Tibial artery (tissue), 4 donors: ENCODE measurements around the gene CYFIP2.

Experiments
- DNase-seq, 2 donors: peaks; one replicate each; pipeline ENCODE4 v3.0.0-alpha.2; 2019
- H3K27ac ChIP-seq, 2 donors: fragments of 200-600 bp; sonication (generic) in 1 of 2; 1 replicate in 1 of 2; 2 replicates in 1 of 2; pipeline ENCODE4 v1.5.1; 2018 to 2019; ENCODE audit warnings: mild to moderate bottlenecking in 1 of 2
- H3K27me3 ChIP-seq, 2 donors: fragments of 200-600 bp; sonication (generic) in 1 of 2; one replicate each; pipeline versions ENCODE4 v1.5.1 to v1.6.0; 2016 to 2019
- H3K36me3 ChIP-seq, 3 donors: fragments of 200-600 bp; sonication (generic) in 2 of 3; one replicate each; pipeline ENCODE4 v1.5.1; 2016 to 2019; ENCODE audit warnings: mild to moderate bottlenecking in 2 of 3
- H3K4me1 ChIP-seq, 4 donors: fragments of 200-600 bp; sonication (generic) in 2 of 4; 1 replicate in 3 of 4; 2 replicates in 1 of 4; pipeline ENCODE4 v1.5.1; 2016 to 2019
- H3K4me3 ChIP-seq, 2 donors: fragments of 200-600 bp; sonication (generic) in 1 of 2; 1 replicate in 1 of 2; 2 replicates in 1 of 2; pipeline ENCODE4 v1.5.1; 2018 to 2019; ENCODE audit warnings: mild to moderate bottlenecking in 2 of 2
- H3K9me3 ChIP-seq, 3 donors: fragments of 200-600 bp; sonication (generic) in 1 of 3; one replicate each; pipeline ENCODE4 v1.5.1; 2016 to 2019
- CTCF ChIP-seq, 2 experiments: fragments of 200-600 bp in 1 of 2; fragments of 450-650 bp in 1 of 2; IDR thresholded peaks; one replicate each; pipeline ENCODE4 v1.5.1; 2017 to 2019; ENCODE audit warnings: antibody characterized with exemption in 2 of 2, mild to moderate bottlenecking in 1 of 2, moderate library complexity in 1 of 2
- intact Hi-C: fragments of 100-400 bp; cut with DNase I; formaldehyde crosslinking; loops from one replicate; pipeline ENCODE4 v1.15.0; 2023; ENCODE audit warnings: low total_unique reads

Gene CYFIP2

GRCh38 chr5:157263496-157264090 lies 2.3 kb upstream of the CYFIP2 start:
- peaks cover 0 to 14% (median 9%) of the 10 kb centered on the region in 4 donors for H3K4me1 ChIP-seq
- no peak overlapping the region for H3K27ac ChIP-seq
- H3K9me3 ChIP-seq = no peaks in the 10 kb centered on the region
- H3K4me3 ChIP-seq = no peak overlapping the region
- no peak for TF ChIP-seq CTCF (IDR thresholded peaks at IDR 0.05)
- H3K27me3 ChIP-seq = no peaks in the 10 kb centered on the region
- DNase-seq = no peak
- intact Hi-C loops = no loop called here
- H3K36me3 ChIP-seq = no peaks in the 10 kb centered on the region

DNA sequence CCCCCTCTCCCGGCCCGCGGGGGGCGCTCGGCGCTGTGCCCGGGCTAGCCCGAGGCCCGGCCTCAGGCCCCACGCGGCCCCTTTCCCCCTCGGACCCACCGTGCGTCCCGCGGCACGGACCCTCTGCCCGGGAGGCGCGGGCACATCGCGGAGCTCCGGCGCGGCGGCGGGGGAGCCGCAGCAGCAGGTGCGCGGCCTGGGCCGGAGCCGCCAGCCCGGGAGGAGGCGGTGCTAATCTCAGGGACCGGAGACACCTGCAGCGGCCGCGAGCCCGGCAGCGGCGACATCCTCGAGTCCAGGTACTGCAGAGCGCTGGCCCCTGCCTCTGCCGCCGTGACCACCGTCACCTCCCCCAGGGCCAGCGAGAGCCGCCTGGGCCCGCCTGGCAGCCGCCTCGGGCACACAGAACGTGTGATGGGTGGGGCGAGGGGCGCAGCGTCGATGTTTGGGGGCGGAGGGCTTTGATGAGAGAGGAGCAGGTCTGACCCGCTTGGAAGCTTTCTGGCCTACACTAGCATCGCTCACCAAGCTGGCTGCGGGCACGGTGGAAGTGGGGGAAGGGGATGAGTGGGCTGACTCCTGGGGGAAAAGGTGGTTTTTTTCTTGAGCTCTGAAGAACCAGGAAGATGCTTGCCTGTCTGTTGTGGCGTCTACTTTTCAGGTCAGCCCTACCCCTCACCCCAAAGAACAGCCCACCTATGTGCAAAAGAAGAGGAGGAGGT lies 524 bp downstream of the CYFIP2 start:
- no peaks in the 10 kb centered on the region for H3K9me3 ChIP-seq
- no peaks in the 10 kb centered on the region for H3K36me3 ChIP-seq
- H3K4me3 ChIP-seq = peak overlapping the region; percentile 75
- DNase-seq = no peak
- intact Hi-C loops = no loop called here
- peaks cover 0 to 14% (median 9%) of the 10 kb centered on the region in 4 donors for H3K4me1 ChIP-seq
- TF ChIP-seq CTCF (IDR thresholded peaks at IDR 0.05) = no peak
- no peaks in the 10 kb centered on the region for H3K27me3 ChIP-seq
- H3K27ac ChIP-seq = peak overlapping the region; percentile 14 to 31

DNA sequence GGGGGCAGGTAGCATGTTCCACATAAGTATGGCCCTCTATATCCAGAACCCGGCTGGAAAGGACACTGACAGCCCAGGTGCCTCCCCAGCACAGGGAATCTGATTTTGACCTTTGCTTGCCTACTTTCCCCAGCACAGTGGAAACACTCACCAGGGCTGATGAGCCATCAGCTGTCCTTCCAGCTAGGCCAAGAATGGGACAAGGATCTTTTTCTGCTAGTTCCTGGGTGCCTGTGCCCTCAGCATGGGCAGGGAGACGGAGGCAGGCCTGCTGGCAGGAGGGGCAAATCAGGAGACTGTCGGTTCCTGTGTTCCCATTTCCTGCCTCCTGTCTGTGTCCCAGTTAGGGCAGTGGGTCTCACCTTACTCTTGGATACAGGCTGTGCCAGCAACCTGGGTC lies 1.1 kb downstream of the CYFIP2 start:
- Histone ChIP-seq H3K4me3 (peak overlapping the region in 1 of 2 donors; percentile 75), H3K36me3 (no peaks in the 10 kb centered on the region), H3K27ac (no peak overlapping the region), H3K27me3 (no peaks in the 10 kb centered on the region), H3K9me3 (no peaks in the 10 kb centered on the region), H3K4me1 (peaks cover 0 to 14% (median 9%) of the 10 kb centered on the region in 4 donors)
- intact Hi-C loops = no loop called here
- no peak for TF ChIP-seq CTCF (IDR thresholded peaks at IDR 0.05)
- DNase-seq = no peak

DNA sequence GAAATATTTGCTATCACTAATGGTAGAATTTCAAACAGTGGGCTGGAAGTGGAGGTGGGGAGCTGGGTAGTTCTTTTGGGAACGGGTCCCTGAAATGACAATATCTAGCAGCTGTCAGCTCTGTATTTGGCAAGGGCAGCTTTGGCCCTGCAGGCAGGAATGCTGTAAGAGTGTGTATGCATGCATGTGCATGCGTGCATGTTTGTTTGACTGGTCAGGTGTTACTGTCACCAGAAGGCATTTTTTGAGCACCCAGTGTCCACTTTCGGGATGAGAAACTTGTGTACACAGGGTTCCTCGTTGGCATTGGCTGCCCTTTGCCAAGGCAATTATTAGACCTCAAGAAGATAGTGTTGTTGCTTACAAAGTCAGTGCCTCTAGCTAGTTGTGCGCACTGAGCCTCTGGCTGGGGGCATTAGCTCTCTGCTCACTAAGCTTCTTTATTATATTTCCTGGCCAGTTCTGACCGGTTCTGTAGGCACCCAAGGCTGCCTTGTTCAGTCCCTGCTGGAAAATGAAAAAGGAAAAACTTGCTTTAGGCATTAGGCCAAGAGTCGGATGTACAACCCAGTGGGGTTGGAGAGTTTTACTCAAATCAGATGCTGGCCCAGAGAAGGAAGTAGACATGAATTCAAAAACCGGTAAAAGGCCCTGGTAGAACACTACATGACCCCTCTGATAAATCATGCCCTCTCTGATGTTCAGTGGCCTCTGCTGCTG lies 2.0 kb downstream of the CYFIP2 start:
- peaks cover 0 to 14% (median 9%) of the 10 kb centered on the region in 4 donors for H3K4me1 ChIP-seq

DNA sequence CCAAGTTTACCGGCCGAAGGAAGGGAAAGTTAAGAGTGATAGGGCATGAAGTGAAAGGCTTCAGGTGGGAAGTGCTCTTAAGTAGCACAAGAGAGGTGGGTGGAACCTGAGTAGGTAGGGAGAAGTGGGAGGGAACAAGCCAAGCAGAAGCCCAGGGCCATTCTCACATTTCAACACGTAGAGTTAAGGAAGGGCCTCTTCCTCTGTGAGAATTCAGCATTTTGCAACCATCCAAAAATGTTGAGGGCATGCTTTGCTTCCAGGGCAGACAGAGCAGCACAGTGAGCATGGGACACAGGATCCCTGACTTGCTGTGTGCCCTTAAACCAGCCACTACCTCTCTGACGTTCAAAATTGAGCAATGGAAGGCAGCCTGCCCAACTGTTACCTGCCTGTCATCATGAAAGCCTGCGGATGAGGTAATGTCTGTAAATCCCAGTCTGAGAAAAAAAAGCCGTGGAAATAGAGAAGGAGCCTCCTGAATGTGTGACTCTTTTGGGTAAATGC lies 3.3 kb downstream of the CYFIP2 start:
- no peak for TF ChIP-seq CTCF (IDR thresholded peaks at IDR 0.05)
- intact Hi-C loops = no loop called here
- DNase-seq = no peak
- Histone ChIP-seq H3K9me3 (no peaks in the 10 kb centered on the region), H3K4me1 (peaks cover 0 to 14% (median 9%) of the 10 kb centered on the region in 4 donors), H3K27me3 (no peaks in the 10 kb centered on the region), H3K36me3 (no peaks in the 10 kb centered on the region), H3K4me3 (no peak overlapping the region), H3K27ac (no peak overlapping the region)

More for the DNA sequence above, 2.0 kb downstream of the CYFIP2 start:
- H3K4me3 ChIP-seq = no peak overlapping the region
- H3K36me3 ChIP-seq = no peaks in the 10 kb centered on the region
- DNase-seq = no peak
- H3K27me3 ChIP-seq = no peaks in the 10 kb centered on the region
- H3K27ac ChIP-seq = no peak overlapping the region
- intact Hi-C loops = no loop called here
- no peak for TF ChIP-seq CTCF (IDR thresholded peaks at IDR 0.05)
- H3K9me3 ChIP-seq = no peaks in the 10 kb centered on the region
